Neural crest cell (in vitro differentiated cells): ENCODE data around the gene LCN10. TPM values are rescaled to one million over a fixed set of nuclear protein-coding genes. Genes with fewer than 3 reads are reported as not detected.

Experiments used
- DNase-seq: peaks from one replicate; pipeline ENCODE4 v3.0.0; 2021; ENCODE audit warnings: low read depth, mixed read lengths, low spot score
- H3K27ac Mint-ChIP-seq: one replicate; pipeline ENCODE4 v1.8.0; 2021; ENCODE audit warnings: mild to moderate bottlenecking, mixed read lengths; ENCODE audit not compliant: unreplicated experiment
- H3K27me3 Mint-ChIP-seq: 2 replicates; pipeline ENCODE4 v1.8.0; 2021; ENCODE audit warnings: low read depth, mild to moderate bottlenecking, mixed read lengths
- H3K36me3 Mint-ChIP-seq: 2 replicates; pipeline ENCODE4 v1.8.0; 2021; ENCODE audit warnings: low read depth, mild to moderate bottlenecking, mixed read lengths
- H3K4me1 Mint-ChIP-seq: 2 replicates; pipeline ENCODE4 v1.8.0; 2021; ENCODE audit warnings: mixed read lengths
- H3K4me3 Mint-ChIP-seq: one replicate; pipeline ENCODE4 v1.8.0; 2021; ENCODE audit warnings: mild to moderate bottlenecking, mixed read lengths
- H3K9me3 Mint-ChIP-seq: 2 replicates; pipeline ENCODE4 v1.8.0; 2021; ENCODE audit warnings: mixed read lengths
- total RNA-seq: library from RNA; stranded (reverse); gene quantifications from 2 replicates; pipeline ENCODE4 v1.2.1, GENCODE V29; 2021
- TF ChIP-seq, protein P1 (sequence below): fragments of 200-600 bp; sonication (generic); conservative IDR thresholded peaks from 2 replicates; pipeline ENCODE4 v1.5.0; 2021; ENCODE audit warnings: antibody characterized with exemption, mild to moderate bottlenecking

The LCN10 gene
- total RNA-seq, 1 donor from 2014 or later: not detected

DNA sequence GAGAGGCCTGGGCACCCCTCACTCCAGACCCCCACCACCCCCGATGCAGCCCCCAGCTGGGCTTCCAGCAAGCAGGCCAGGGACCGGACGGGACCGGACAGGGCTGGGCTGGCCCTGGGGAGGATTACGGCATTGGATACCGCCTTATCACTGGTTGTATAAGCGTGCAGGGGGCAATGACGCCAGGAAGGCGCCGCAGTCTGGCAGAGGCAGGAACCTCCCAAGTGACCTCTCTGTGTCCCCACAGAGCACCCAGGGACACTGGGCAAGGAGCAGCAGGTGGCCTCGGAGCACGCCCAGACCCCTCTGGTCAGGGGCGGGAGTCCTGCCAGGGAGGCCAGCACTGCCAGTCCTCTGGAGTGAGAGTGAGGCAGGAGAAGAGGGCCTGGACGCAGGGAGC lies 22.3 kb upstream of the LCN10 start:
- no peaks in the 10 kb centered on the region for H3K36me3 Mint-ChIP-seq
- TF ChIP-seq, protein P1, sequence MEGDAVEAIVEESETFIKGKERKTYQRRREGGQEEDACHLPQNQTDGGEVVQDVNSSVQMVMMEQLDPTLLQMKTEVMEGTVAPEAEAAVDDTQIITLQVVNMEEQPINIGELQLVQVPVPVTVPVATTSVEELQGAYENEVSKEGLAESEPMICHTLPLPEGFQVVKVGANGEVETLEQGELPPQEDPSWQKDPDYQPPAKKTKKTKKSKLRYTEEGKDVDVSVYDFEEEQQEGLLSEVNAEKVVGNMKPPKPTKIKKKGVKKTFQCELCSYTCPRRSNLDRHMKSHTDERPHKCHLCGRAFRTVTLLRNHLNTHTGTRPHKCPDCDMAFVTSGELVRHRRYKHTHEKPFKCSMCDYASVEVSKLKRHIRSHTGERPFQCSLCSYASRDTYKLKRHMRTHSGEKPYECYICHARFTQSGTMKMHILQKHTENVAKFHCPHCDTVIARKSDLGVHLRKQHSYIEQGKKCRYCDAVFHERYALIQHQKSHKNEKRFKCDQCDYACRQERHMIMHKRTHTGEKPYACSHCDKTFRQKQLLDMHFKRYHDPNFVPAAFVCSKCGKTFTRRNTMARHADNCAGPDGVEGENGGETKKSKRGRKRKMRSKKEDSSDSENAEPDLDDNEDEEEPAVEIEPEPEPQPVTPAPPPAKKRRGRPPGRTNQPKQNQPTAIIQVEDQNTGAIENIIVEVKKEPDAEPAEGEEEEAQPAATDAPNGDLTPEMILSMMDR: no peak
- H3K4me1 Mint-ChIP-seq: peaks cover 9% of the 10 kb centered on the region
- no peaks in the 10 kb centered on the region for H3K9me3 Mint-ChIP-seq
- no peak for DNase-seq
- no peak overlapping the region for H3K27ac Mint-ChIP-seq
- no peak overlapping the region for H3K4me3 Mint-ChIP-seq
- H3K27me3 Mint-ChIP-seq: peaks cover 22% of the 10 kb centered on the region

DNA sequence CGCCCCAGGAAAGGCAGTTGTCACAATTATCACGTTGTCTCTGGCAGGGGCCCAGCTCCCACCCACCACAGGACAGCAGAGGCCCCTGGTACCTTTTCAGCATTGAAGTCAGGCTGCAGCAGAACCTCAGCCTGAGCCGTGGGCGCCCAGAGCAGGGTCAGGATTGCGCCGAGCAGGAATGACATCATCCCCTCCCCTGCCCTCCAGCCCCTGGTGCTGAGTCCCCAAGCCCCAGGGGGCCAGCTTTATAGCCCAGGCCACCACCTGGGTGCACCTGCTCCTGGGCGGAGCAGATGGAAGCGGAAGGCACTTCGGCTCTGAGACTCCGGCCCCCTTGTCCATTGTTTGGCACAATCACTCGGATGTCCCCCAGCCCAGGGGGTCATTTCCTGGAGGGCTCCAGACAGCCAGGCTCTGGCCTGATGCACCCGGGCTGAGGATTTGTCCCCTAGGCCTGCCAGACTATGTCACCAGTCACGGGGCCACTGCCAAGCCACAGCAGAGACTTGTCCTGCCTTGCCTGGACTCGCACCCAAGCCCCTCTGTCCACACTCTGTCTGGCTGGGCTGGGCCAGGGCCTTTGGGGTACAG lies 21.7 kb upstream of the LCN10 start, which contains the start of gene LCN15:
LCN15 (minus strand) TSS at position 218 of the 591 bp plus-strand sequence; CDS start at position 188, 30 bp downstream.
- no peak within 1 kb of the TSS for H3K4me3 Mint-ChIP-seq
- H3K36me3 Mint-ChIP-seq: no peaks in the 10 kb centered on the region
- no peaks in the 10 kb centered on the region for H3K9me3 Mint-ChIP-seq
- H3K27ac Mint-ChIP-seq: no peak within 1 kb of the TSS
- no peak for DNase-seq
- TF ChIP-seq, protein P1: no peak
- H3K27me3 Mint-ChIP-seq: peaks cover 20% of the 10 kb centered on the region
- H3K4me1 Mint-ChIP-seq: peaks cover 5% of the 10 kb centered on the region

DNA sequence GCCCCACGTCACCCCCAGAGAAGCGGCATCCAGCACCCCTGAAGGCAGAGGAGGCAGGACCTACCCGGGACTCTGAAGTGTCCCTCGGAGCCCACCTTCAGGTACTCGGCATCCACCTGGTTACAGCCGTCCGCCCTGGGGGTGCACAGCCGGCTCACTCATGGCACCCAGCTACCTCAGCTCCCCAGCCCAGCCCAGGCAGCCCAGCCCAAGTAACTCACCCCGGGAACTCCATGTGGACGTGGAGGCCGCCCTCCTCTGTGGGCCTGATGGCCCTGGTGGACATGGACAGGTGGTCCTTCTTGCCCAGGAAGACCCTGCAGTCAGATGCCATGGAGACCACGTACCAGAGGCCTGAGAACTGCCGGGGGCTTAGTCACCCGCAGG lies 20.9 kb upstream of the LCN10 start:
- TF ChIP-seq, protein P1: no peak
- no peak overlapping the region for H3K4me3 Mint-ChIP-seq
- H3K9me3 Mint-ChIP-seq: no peaks in the 10 kb centered on the region
- H3K27me3 Mint-ChIP-seq: peaks cover 17% of the 10 kb centered on the region
- H3K27ac Mint-ChIP-seq: no peak overlapping the region
- DNase-seq: no peak
- no peaks in the 10 kb centered on the region for H3K36me3 Mint-ChIP-seq
- peaks cover 5% of the 10 kb centered on the region for H3K4me1 Mint-ChIP-seq

DNA sequence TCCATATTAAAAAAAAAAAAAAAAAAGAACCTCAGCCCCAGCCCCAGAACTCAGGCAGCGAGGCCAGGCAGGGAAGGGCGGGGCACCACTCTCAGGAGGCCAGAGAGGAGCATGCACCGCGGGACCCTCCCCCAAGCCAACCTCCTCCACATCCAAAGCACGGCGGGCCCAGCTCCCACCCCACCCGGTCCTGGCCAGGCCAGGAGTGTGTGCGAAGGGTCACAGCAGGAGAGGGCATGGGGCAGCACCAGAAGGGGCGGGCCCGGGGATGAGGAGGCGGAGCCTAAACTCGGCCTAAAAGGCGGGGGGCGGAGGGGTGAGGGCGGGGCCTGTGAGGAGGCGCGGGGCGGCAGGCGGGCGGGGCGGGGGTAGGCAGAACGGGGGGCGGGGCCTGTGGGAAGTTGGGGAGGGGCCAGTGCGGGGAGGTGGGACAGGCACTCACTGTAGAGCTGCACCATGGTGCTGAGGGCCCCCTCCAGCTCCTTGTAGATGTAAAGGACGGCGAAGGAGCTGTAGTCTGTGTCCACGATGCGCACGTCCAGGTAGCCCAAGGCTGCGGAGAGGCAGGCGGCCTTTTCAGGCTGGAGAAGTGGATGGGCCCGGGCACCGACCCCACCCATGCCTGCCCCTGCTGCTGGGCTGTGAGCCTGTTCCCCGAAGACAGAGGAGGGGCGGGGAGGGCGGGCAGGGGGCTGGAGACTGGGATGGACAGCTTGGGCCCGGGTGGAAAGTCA lies 20.3 kb upstream of the LCN10 start:
- no peak overlapping the region for H3K4me3 Mint-ChIP-seq

DNA sequence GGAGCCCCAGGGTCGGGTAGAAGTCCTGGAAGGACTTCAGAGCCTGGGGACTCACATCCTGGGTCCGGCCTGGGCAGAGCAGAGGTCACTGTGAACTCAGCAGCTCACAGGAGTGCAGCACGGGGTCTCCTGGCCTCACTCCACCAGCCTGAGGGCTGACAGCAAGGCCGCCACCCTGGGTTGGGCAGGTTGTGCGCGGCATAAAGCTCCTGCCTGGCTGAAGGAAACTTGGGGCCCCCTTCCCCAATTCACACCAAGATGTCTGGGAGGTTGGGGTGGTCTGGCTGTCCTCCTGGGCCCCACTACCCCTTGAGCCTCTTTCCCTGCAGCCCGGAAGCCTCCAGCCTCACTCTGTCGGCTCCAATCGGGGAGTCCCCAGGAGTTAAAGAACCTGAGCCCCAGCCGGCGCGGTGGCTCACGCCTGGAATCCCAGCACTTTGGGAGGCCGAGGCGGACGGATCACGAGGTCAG lies 19.5 kb upstream of the LCN10 start:
- H3K4me3 Mint-ChIP-seq: no peak overlapping the region
- no peak for DNase-seq
- peaks cover 8% of the 10 kb centered on the region for H3K27me3 Mint-ChIP-seq
- TF ChIP-seq, protein P1: no peak
- peaks cover 5% of the 10 kb centered on the region for H3K4me1 Mint-ChIP-seq
- no peaks in the 10 kb centered on the region for H3K36me3 Mint-ChIP-seq
- H3K27ac Mint-ChIP-seq: no peak overlapping the region
- H3K9me3 Mint-ChIP-seq: no peaks in the 10 kb centered on the region

More for the DNA sequence above, 20.3 kb upstream of the LCN10 start:
- peak; percentile 54 for DNase-seq
- H3K36me3 Mint-ChIP-seq: no peaks in the 10 kb centered on the region
- TF ChIP-seq, protein P1: no peak
- peaks cover 14% of the 10 kb centered on the region for H3K27me3 Mint-ChIP-seq
- H3K4me1 Mint-ChIP-seq: peaks cover 5% of the 10 kb centered on the region
- H3K27ac Mint-ChIP-seq: no peak overlapping the region
- no peaks in the 10 kb centered on the region for H3K9me3 Mint-ChIP-seq
